HepG2 (cell line): ENCODE measurements around the gene ATP11A. TPM values are rescaled to one million over a fixed set of nuclear protein-coding genes. Genes with fewer than 3 reads are reported as not detected.

Source experiments
- FLYWCH1 ChIP-seq: sonication (generic); formaldehyde crosslinking; IDR thresholded peaks from 2 replicates; pipeline ENCODE4 v1.8.1; 2023; ENCODE audit warnings: mild to moderate bottlenecking, missing genetic modification reagents
- GZF1 ChIP-seq: sonication (generic); formaldehyde crosslinking; IDR thresholded peaks from 2 replicates; pipeline ENCODE4 v1.5.1; 2020; ENCODE audit warnings: mild to moderate bottlenecking, missing genetic modification reagents
- KAT8 ChIP-seq: IDR thresholded peaks from 2 replicates; pipeline ENCODE4 v1.6.1; 2016; ENCODE audit warnings: missing genetic modification reagents, missing compliant biosample characterization
- RFXANK ChIP-seq: IDR thresholded peaks from 2 replicates; pipeline ENCODE4 v1.6.1; 2016
- ZBTB38 ChIP-seq: sonication (generic); formaldehyde crosslinking; IDR thresholded peaks from 2 replicates; pipeline ENCODE4 v1.5.1; 2020; ENCODE audit warnings: mild to moderate bottlenecking, missing genetic modification reagents
- ZC3H4 ChIP-seq: sonication (generic); formaldehyde crosslinking; IDR thresholded peaks from 2 replicates; pipeline ENCODE4 v1.4.0; 2020; ENCODE audit warnings: missing genetic modification reagents, borderline replicate concordance
- ZNF451 ChIP-seq: sonication (generic); formaldehyde crosslinking; IDR thresholded peaks from 2 replicates; pipeline ENCODE4 v1.5.0; 2020; ENCODE audit warnings: mild to moderate bottlenecking, missing genetic modification reagents
- ZNF678 ChIP-seq: sonication (generic); formaldehyde crosslinking; IDR thresholded peaks from 2 replicates; pipeline ENCODE4 v1.4.0; 2020; ENCODE audit warnings: mild to moderate bottlenecking, missing genetic modification reagents
- ZNF878 ChIP-seq: sonication (generic); formaldehyde crosslinking; IDR thresholded peaks from 2 replicates; pipeline ENCODE4 v1.8.1; 2023; ENCODE audit warnings: mild to moderate bottlenecking, missing genetic modification reagents, moderate library complexity
- polyA plus RNA-seq, 8 experiments: library from polyadenylated mRNA; depleted of rRNA in 3 of 8; stranded (reverse) in 7 of 8; unstranded in 1 of 8; fragments of >200 nt; fragmentation: Illumina TruSeq in 4 of 8; extraction: Trizol in 4 of 8; gene quantifications; 2 replicates each; pipeline versions ENCODE4 v1.2.1 to v1.2.3, GENCODE V29; 2011 to 2016; ENCODE audit warnings: low read depth in 4 of 8, missing spikeins in 1 of 8, mixed read lengths in 1 of 8; ENCODE audit not compliant: insufficient read depth in 1 of 8
- total RNA-seq, 5 experiments: library from RNA; depleted of rRNA; stranded (reverse); fragments of >200 nt; fragmentation: Illumina TruSeq; extraction: Trizol; gene quantifications; 2 replicates each; pipeline ENCODE4 v1.2.3, GENCODE V29; 2016; ENCODE audit warnings: low read depth in 1 of 5
- TF ChIP-seq, protein P1 (sequence below): sonication (generic); formaldehyde crosslinking; IDR thresholded peaks from 2 replicates; pipeline ENCODE4 v1.4.0; 2020; ENCODE audit warnings: missing genetic modification reagents
- TF ChIP-seq, protein P2 (sequence below), 2 experiments: sonication (generic) in 1 of 2; formaldehyde crosslinking in 1 of 2; IDR thresholded peaks; 2 replicates each; pipeline versions ENCODE4 v1.4.0 to v1.6.1; 2016 to 2020; ENCODE audit warnings: borderline replicate concordance in 1 of 2, low read depth in 1 of 2, mild to moderate bottlenecking in 1 of 2, missing genetic modification reagents in 1 of 2
- TF ChIP-seq, protein P3 (sequence below): sonication (generic); formaldehyde crosslinking; conservative IDR thresholded peaks from 2 replicates; pipeline ENCODE4 v1.4.0; 2020; ENCODE audit warnings: missing genetic modification reagents
- TF ChIP-seq, protein P4 (sequence below): sonication (generic); formaldehyde crosslinking; IDR thresholded peaks from 2 replicates; pipeline ENCODE4 v1.4.0; 2020; ENCODE audit warnings: missing genetic modification reagents, borderline replicate concordance

The ATP11A gene
- total and polyA plus RNA-seq, 2 of the 13 experiments (the other 11 are each of a cell fraction or from before 2014, with no cell fraction given) = 18.4 to 20.1 TPM

DNA sequence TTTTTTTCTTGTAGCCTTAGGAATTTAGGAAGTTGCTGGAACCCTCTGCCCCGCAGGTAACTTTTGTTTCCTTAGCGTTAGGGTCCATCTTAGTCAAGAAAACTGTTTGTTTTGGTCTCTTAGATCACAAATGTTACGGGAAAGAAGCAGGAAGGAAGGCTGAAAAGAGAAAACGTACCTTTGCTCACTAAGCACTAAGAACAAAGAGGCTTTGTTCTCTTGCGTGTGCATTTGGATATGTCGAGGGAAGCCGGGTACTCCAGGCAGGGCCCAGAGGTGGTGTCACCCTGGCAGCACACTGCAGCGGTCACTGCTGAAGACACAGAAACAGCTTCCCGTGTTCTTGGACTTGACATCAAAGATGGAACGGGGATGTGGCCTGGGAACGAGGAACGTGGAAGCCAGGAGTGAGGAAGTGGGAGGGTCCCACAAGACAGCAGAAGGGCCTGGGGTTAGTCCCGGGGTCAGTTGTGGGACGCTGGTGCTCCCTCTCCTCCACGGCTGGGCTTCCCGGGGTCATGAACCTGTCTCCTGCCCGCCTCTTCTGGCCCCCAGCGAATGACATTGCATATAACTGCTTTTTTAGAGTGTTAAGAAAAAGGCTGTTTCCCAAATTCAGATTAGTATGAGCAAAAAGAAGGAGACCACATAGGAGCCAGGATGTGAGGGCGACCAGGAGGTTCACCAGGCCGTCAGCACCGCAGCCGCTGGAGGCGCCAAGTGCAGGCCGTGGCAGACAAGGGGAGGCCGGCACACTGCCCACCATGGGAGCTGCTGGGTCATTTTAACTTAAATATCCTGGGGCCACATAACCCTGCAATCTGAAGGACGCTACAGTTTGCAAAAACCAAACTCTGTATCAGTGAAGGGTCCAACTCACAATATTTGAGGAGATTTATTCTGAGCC lies 31.6 kb downstream of the ATP11A start (continued):
- TF ChIP-seq, protein P1, sequence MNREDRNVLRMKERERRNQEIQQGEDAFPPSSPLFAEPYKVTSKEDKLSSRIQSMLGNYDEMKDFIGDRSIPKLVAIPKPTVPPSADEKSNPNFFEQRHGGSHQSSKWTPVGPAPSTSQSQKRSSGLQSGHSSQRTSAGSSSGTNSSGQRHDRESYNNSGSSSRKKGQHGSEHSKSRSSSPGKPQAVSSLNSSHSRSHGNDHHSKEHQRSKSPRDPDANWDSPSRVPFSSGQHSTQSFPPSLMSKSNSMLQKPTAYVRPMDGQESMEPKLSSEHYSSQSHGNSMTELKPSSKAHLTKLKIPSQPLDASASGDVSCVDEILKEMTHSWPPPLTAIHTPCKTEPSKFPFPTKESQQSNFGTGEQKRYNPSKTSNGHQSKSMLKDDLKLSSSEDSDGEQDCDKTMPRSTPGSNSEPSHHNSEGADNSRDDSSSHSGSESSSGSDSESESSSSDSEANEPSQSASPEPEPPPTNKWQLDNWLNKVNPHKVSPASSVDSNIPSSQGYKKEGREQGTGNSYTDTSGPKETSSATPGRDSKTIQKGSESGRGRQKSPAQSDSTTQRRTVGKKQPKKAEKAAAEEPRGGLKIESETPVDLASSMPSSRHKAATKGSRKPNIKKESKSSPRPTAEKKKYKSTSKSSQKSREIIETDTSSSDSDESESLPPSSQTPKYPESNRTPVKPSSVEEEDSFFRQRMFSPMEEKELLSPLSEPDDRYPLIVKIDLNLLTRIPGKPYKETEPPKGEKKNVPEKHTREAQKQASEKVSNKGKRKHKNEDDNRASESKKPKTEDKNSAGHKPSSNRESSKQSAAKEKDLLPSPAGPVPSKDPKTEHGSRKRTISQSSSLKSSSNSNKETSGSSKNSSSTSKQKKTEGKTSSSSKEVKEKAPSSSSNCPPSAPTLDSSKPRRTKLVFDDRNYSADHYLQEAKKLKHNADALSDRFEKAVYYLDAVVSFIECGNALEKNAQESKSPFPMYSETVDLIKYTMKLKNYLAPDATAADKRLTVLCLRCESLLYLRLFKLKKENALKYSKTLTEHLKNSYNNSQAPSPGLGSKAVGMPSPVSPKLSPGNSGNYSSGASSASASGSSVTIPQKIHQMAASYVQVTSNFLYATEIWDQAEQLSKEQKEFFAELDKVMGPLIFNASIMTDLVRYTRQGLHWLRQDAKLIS (CRISPR knock-in tag) = no peak
- TF ChIP-seq KAT8 (CRISPR knock-in tag) (peak; percentile 36; the same call in 1 of the 2 replicates), FLYWCH1 (CRISPR knock-in tag) (no peak), GZF1 (CRISPR knock-in tag) (no peak), ZC3H4 (no peak), ZNF678 (no peak), ZNF451 (CRISPR knock-in tag) (0 out of 2 replicates have a peak, but pooled peaks have one; percentile 12), ZBTB38 (CRISPR knock-in tag) (0 out of 2 replicates have a peak, but pooled peaks have one; percentile 13), RFXANK (CRISPR knock-in tag) (no peak), ZNF878 (0 out of 2 replicates have a peak, but pooled peaks have one; percentile 58)
- TF ChIP-seq, protein P2, sequence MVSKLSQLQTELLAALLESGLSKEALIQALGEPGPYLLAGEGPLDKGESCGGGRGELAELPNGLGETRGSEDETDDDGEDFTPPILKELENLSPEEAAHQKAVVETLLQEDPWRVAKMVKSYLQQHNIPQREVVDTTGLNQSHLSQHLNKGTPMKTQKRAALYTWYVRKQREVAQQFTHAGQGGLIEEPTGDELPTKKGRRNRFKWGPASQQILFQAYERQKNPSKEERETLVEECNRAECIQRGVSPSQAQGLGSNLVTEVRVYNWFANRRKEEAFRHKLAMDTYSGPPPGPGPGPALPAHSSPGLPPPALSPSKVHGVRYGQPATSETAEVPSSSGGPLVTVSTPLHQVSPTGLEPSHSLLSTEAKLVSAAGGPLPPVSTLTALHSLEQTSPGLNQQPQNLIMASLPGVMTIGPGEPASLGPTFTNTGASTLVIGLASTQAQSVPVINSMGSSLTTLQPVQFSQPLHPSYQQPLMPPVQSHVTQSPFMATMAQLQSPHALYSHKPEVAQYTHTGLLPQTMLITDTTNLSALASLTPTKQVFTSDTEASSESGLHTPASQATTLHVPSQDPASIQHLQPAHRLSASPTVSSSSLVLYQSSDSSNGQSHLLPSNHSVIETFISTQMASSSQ (IDR thresholded peaks at IDR 0.05; ENCODE audit: low read depth) = no peak
- TF ChIP-seq, protein P2 (CRISPR knock-in tag; IDR thresholded peaks at IDR 0.05; ENCODE audit: borderline replicate concordance) = 0 out of 2 replicates have a peak, but pooled peaks have one; percentile 15
- TF ChIP-seq, protein P3, sequence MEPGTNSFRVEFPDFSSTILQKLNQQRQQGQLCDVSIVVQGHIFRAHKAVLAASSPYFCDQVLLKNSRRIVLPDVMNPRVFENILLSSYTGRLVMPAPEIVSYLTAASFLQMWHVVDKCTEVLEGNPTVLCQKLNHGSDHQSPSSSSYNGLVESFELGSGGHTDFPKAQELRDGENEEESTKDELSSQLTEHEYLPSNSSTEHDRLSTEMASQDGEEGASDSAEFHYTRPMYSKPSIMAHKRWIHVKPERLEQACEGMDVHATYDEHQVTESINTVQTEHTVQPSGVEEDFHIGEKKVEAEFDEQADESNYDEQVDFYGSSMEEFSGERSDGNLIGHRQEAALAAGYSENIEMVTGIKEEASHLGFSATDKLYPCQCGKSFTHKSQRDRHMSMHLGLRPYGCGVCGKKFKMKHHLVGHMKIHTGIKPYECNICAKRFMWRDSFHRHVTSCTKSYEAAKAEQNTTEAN (CRISPR knock-in tag) = no peak
- TF ChIP-seq, protein P4, sequence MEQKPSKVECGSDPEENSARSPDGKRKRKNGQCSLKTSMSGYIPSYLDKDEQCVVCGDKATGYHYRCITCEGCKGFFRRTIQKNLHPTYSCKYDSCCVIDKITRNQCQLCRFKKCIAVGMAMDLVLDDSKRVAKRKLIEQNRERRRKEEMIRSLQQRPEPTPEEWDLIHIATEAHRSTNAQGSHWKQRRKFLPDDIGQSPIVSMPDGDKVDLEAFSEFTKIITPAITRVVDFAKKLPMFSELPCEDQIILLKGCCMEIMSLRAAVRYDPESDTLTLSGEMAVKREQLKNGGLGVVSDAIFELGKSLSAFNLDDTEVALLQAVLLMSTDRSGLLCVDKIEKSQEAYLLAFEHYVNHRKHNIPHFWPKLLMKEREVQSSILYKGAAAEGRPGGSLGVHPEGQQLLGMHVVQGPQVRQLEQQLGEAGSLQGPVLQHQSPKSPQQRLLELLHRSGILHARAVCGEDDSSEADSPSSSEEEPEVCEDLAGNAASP (CRISPR knock-in tag) = peak; percentile 66; the same call in 1 of the 2 replicates
